B cell (primary cell): Measurements from ENCODE around the gene POLD4.

Source experiments
- CTCF ChIP-seq: fragments of 200-600 bp; IDR thresholded peaks from one replicate; pipeline ENCODE4 v1.8.0; 2022; ENCODE audit warnings: antibody characterized with exemption, mild to moderate bottlenecking
- EZH2 ChIP-seq: IDR thresholded peaks from 2 replicates; pipeline ENCODE4 v1.6.1; 2012; ENCODE audit warnings: borderline replicate concordance, low read depth, mild to moderate bottlenecking, moderate library complexity, low read length; ENCODE audit not compliant: insufficient read depth, poor library complexity, severe bottlenecking

GRCh38 chr11:67323526-67323925, 29.8 kb downstream of the POLD4 start:
- no peak for TF ChIP-seq CTCF
- no peak for TF ChIP-seq EZH2
